H1 (cell line): ENCODE measurements around the gene ROR1. TPM values are rescaled to one million over a fixed set of nuclear protein-coding genes. Genes with fewer than 3 reads are reported as not detected.

Experiments
- CTCF ChIA-PET: fragments of 300-600 bp; sonication (Branson Sonifier 250); formaldehyde crosslinking; loops from one replicate; lab custom pipeline; 2021; ENCODE audit not compliant: partially characterized antibody; lab: Charles Lee
- POLR2A ChIA-PET: fragments of 300-600 bp; sonication (Branson Sonifier 250); formaldehyde crosslinking; loops from one replicate; lab custom pipeline; 2021; ENCODE audit warnings: inconsistent platforms; ENCODE audit not compliant: partially characterized antibody; lab: Charles Lee
- DNase-seq, 2 experiments: peaks; one replicate each; pipeline versions ENCODE4 v3.0.0 to v3.0.0-alpha.2; 2010 to 2022; ENCODE audit warnings: low spot score in 2 of 2, low read depth in 1 of 2, mixed read lengths in 1 of 2
- FAIRE-seq: peaks from 2 replicates; lab custom pipeline; 2011; peaks lifted over from hg19 to GRCh38; lab: Jason Lieb, UNC
- H2AFZ ChIP-seq: 2 replicates; pipeline ENCODE4 v1.8.1; 2012; ENCODE audit warnings: low read length, inconsistent platforms
- H2AK5ac ChIP-seq: 2 replicates; pipeline ENCODE4 v1.6.1; 2013; ENCODE audit warnings: low read depth, low read length
- H2BK120ac ChIP-seq: replicated peaks from 2 replicates; pipeline ENCODE3; 2013; ENCODE audit warnings: low read depth, low read length, inconsistent platforms
- H2BK12ac ChIP-seq: 2 replicates; pipeline ENCODE4 v1.6.1; 2013; ENCODE audit warnings: low read depth, low read length
- H2BK15ac ChIP-seq: 2 replicates; pipeline ENCODE4 v1.6.1; 2013; ENCODE audit warnings: low read length
- H2BK20ac ChIP-seq: 2 replicates; pipeline ENCODE4 v1.6.1; 2013; ENCODE audit warnings: low read length
- H2BK5ac ChIP-seq: 2 replicates; pipeline ENCODE4 v1.6.1; 2013; ENCODE audit warnings: low read depth, low read length
- H3K14ac ChIP-seq: 2 replicates; pipeline ENCODE4 v1.6.1; 2013; ENCODE audit warnings: inconsistent platforms; ENCODE audit not compliant: insufficient read length
- H3K18ac ChIP-seq: 2 replicates; pipeline ENCODE4 v1.6.1; 2013; ENCODE audit warnings: low read length; ENCODE audit errors: extremely low read depth
- H3K23ac ChIP-seq: 2 replicates; pipeline ENCODE4 v1.6.1; 2013; ENCODE audit warnings: inconsistent platforms; ENCODE audit not compliant: insufficient read length
- H3K23me2 ChIP-seq: 2 replicates; pipeline ENCODE4 v1.6.1; 2013; ENCODE audit warnings: low read depth, low read length
- H3K27ac ChIP-seq: 2 replicates; pipeline ENCODE4 v1.6.1; 2011; ENCODE audit warnings: low read depth, low read length, inconsistent platforms
- H3K27me3 ChIP-seq, 4 experiments: replicated peaks in 1 of 4; 1 replicate in 1 of 4; 2 replicates in 3 of 4; pipeline versions ENCODE4 v1.6.1 to v1.8.1; 2011 to 2013; ENCODE audit warnings: low read length in 3 of 4, mild to moderate bottlenecking in 3 of 4, inconsistent platforms in 2 of 4, mixed read lengths in 2 of 4, moderate library complexity in 1 of 4; ENCODE audit not compliant: control insufficient read depth in 3 of 4, insufficient read depth in 3 of 4; ENCODE audit errors: extremely low read depth in 1 of 4
- H3K36me3 ChIP-seq, 4 experiments: 2 replicates each; pipeline versions ENCODE4 v1.6.1 to v1.8.1; 2011 to 2013; ENCODE audit warnings: mild to moderate bottlenecking in 4 of 4, low read length in 3 of 4, moderate library complexity in 2 of 4, control low read depth in 1 of 4, inconsistent platforms in 1 of 4; ENCODE audit not compliant: insufficient read depth in 4 of 4, control insufficient read depth in 2 of 4
- H3K4ac ChIP-seq: replicated peaks from 2 replicates; pipeline ENCODE3; 2013; ENCODE audit warnings: low read length, low read depth, mixed read lengths, inconsistent platforms; ENCODE audit not compliant: insufficient read length
- H3K4me1 ChIP-seq, 4 experiments: replicated peaks in 1 of 4; 1 replicate in 1 of 4; 2 replicates in 3 of 4; pipeline versions ENCODE4 v1.6.1 to v1.8.1; 2011 to 2013; ENCODE audit warnings: low read length in 3 of 4, inconsistent platforms in 2 of 4, mixed read lengths in 1 of 4; ENCODE audit not compliant: insufficient read depth in 4 of 4, control insufficient read depth in 3 of 4
- H3K4me2 ChIP-seq, 2 experiments: 2 replicates each; pipeline versions ENCODE4 v1.6.1 to v1.8.1; 2011 to 2013; ENCODE audit warnings: low read depth in 2 of 2, low read length in 2 of 2, control low read depth in 1 of 2, inconsistent platforms in 1 of 2, mild to moderate bottlenecking in 1 of 2; ENCODE audit not compliant: insufficient read depth in 1 of 2
- H3K4me3 ChIP-seq, 4 experiments: fragments of 200-600, 300-600 bp in 1 of 4; sonication (generic), shearing (Covaris generic), sonication (Bioruptor Twin) in 1 of 4; 2 replicates each; pipeline versions ENCODE4 v1.5.1 to v1.8.1; 2011 to 2016; ENCODE audit warnings: low read length in 4 of 4, low read depth in 3 of 4, control low read depth in 2 of 4, inconsistent platforms in 2 of 4, mild to moderate bottlenecking in 2 of 4, mixed read lengths in 1 of 4, moderate library complexity in 1 of 4; ENCODE audit not compliant: insufficient read depth in 2 of 4; ENCODE audit errors: extremely low read depth in 1 of 4
- H3K56ac ChIP-seq: replicated peaks from 2 replicates; pipeline ENCODE3; 2013; ENCODE audit warnings: low read depth, mild to moderate bottlenecking, mixed read lengths, low read length, inconsistent platforms; ENCODE audit not compliant: insufficient read length
- H3K79me1 ChIP-seq: 2 replicates; pipeline ENCODE4 v1.6.1; 2013; ENCODE audit warnings: low read depth, low read length, control low read depth
- H3K79me2 ChIP-seq, 2 experiments: 2 replicates each; pipeline versions ENCODE4 v1.6.1 to v1.8.1; 2012 to 2013; ENCODE audit warnings: low read length in 2 of 2, mild to moderate bottlenecking in 2 of 2, inconsistent platforms in 1 of 2; ENCODE audit not compliant: insufficient read depth in 2 of 2, control insufficient read depth in 1 of 2
- H3K9ac ChIP-seq, 4 experiments: replicated peaks in 1 of 4; 1 replicate in 1 of 4; 2 replicates in 3 of 4; pipeline versions ENCODE4 v1.6.1 to v1.8.1; 2011 to 2013; ENCODE audit warnings: low read depth in 3 of 4, low read length in 3 of 4, control low read depth in 2 of 4, mild to moderate bottlenecking in 2 of 4, moderate library complexity in 2 of 4, inconsistent platforms in 1 of 4; ENCODE audit errors: extremely low read depth in 1 of 4
- H3K9me3 ChIP-seq, 2 experiments: 2 replicates each; pipeline versions ENCODE4 v1.6.1 to v1.8.1; 2012 to 2013; ENCODE audit warnings: mild to moderate bottlenecking in 2 of 2, moderate library complexity in 2 of 2, control low read depth in 1 of 2, inconsistent platforms in 1 of 2, low read depth in 1 of 2, low read length in 1 of 2, mixed read lengths in 1 of 2; ENCODE audit not compliant: insufficient read depth in 2 of 2
- H4K20me1 ChIP-seq, 2 experiments: replicated peaks in 1 of 2; 2 replicates each; pipeline versions ENCODE3 to v1.8.1; 2011 to 2013; ENCODE audit warnings: inconsistent platforms in 2 of 2, low read length in 2 of 2, mild to moderate bottlenecking in 1 of 2; ENCODE audit not compliant: insufficient read depth in 2 of 2, control insufficient read depth in 1 of 2
- H4K5ac ChIP-seq: 2 replicates; pipeline ENCODE4 v1.6.1; 2013; ENCODE audit warnings: low read length, low read depth, mixed read lengths, inconsistent platforms; ENCODE audit not compliant: insufficient read length
- H4K8ac ChIP-seq: 2 replicates; pipeline ENCODE4 v1.8.0; 2013; ENCODE audit warnings: mild to moderate bottlenecking, moderate library complexity, low read length, inconsistent platforms; ENCODE audit not compliant: insufficient read depth; ENCODE audit errors: extremely low read depth
- H4K91ac ChIP-seq: replicated peaks from 2 replicates; pipeline ENCODE3; 2013; ENCODE audit warnings: low read length, mixed read lengths, inconsistent platforms; ENCODE audit not compliant: insufficient read length
- GABPA ChIP-seq: IDR thresholded peaks from 2 replicates; pipeline ENCODE4 v1.6.1; 2011; ENCODE audit warnings: mild to moderate bottlenecking, low read length, moderate library complexity, borderline replicate concordance; ENCODE audit not compliant: insufficient read depth
- POLR2A ChIP-seq, 2 experiments: IDR thresholded peaks; 1 replicate in 1 of 2; 2 replicates in 1 of 2; pipeline ENCODE4 v1.6.1; 2011; ENCODE audit warnings: low read depth in 2 of 2, low read length in 2 of 2, mild to moderate bottlenecking in 2 of 2; ENCODE audit errors: control extremely low read depth in 1 of 2
- POU5F1 ChIP-seq: IDR thresholded peaks from 2 replicates; pipeline ENCODE4 v1.6.1; 2011; ENCODE audit warnings: low read depth, mild to moderate bottlenecking, low read length, moderate library complexity
- RXRA ChIP-seq: IDR thresholded peaks from 2 replicates; pipeline ENCODE4 v1.6.1; 2011; ENCODE audit warnings: low read depth, mild to moderate bottlenecking, low read length, moderate library complexity; ENCODE audit not compliant: insufficient read depth
- SUZ12 ChIP-seq: fragments of 200-600 bp; sonication (generic); IDR thresholded peaks from 2 replicates; pipeline ENCODE4 v1.6.1; 2012; ENCODE audit warnings: mild to moderate bottlenecking, inconsistent platforms, low read length, moderate library complexity, mixed read lengths
- WGBS, 2 experiments: shearing (Covaris generic) in 1 of 2; methylation state at CpG; one replicate each; pipeline versions ENCODE4 v1.1.6 to v1.1.7; 2013 to 2015; ENCODE audit warnings: low lambda C conversion rate in 2 of 2, mixed read lengths in 2 of 2, inconsistent platforms in 1 of 2, low coverage in 1 of 2, missing lambda C conversion rate in 1 of 2; ENCODE audit not compliant: insufficient replicate concordance in 2 of 2, insufficient coverage in 1 of 2, insufficient read length in 1 of 2; ENCODE audit errors: extremely low coverage in 1 of 2, missing lambda C conversion rate in 1 of 2; 5-methylcytosine and 5-hydroxymethylcytosine counted together
- polyA plus RNA-seq, 7 experiments: library from polyadenylated mRNA; depleted of rRNA in 3 of 7; stranded (reverse) in 5 of 7; unstranded in 2 of 7; fragments of >200 nt in 5 of 7; fragments of 200-250 nt in 2 of 7; gene quantifications; 1 replicate in 5 of 7; 2 replicates in 1 of 7; 4 replicates in 1 of 7; pipeline versions ENCODE4 v1.2.1 to v1.2.3, GENCODE V29; 2011 to 2013; ENCODE audit warnings: missing spikeins in 2 of 7, mixed read lengths in 2 of 7
- total RNA-seq: library from RNA; stranded (reverse); fragmentation: NEBNext Ultra II Directional; extraction: Animal tissue kit (Norgen Biotek cat#: 25700); gene quantifications from 2 replicates; pipeline ENCODE4 v1.2.1, GENCODE V29; 2021
- TF ChIP-seq, protein P1 (sequence below): IDR thresholded peaks from 2 replicates; pipeline ENCODE4 v1.6.1; 2012; ENCODE audit warnings: inconsistent platforms

The ROR1 gene
- total and polyA plus RNA-seq, 2 of the 8 experiments (the other 6 are each of a cell fraction or from before 2014, with no cell fraction given) = 33.6 to 73.6 TPM

DNA sequence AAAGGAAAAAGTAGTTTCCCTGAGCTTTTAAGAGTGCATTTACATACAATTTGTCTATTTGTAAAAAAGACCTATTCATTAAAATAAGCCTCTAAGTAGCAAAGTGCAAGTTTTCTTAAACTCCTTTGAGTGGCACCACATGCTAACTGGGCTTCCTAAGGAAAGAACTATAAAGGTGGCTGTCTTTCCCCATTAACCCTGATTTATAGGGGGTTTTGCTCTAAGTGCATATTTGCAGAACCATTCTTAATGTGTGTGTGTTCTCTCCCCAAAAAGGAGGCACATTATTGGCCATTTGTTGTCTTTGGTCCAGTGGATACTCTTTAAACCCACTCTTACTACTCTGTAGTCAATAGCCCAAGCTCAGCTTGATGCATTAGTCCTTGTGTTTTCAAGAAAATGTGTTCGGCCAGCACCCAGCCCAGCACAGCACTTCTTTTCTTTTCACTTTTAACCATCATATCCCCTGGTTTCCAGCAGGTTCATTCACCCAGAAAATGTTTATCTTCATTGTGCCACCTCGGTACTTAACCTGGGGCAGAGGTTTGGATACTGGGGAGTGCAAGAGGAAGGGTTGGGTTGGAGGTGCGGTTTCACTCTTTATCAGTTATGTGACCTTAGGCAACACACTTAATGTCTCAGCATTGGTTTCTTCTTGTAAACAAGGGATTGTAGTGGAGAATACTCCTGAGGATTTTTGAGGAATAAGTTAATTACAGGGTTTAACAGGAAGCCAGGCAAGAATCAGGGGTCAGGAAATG is 267.7 kb downstream of the ROR1 start:
- DNase-seq = no peak
- FAIRE-seq = no peak
- H3K36me3 ChIP-seq = no peaks in the 10 kb centered on the region
- no peak overlapping the region for H3K4me3 ChIP-seq
- no peak overlapping the region for H2AK5ac ChIP-seq
- H4K8ac ChIP-seq = no peak overlapping the region
- H2BK12ac ChIP-seq = no peak overlapping the region
- H3K23ac ChIP-seq = no peak overlapping the region
- H3K56ac ChIP-seq = no peak overlapping the region
- peaks cover 0 to 1% (median 0%) of the 10 kb centered on the region in 4 experiments; a peak in 1 of 7 replicates for H3K27me3 ChIP-seq
- H2AFZ ChIP-seq = no peak overlapping the region
- no peak overlapping the region for H2BK15ac ChIP-seq
- H3K9ac ChIP-seq = no peak overlapping the region
- no peak for TF ChIP-seq RXRA
- no peak for TF ChIP-seq GABPA
- TF ChIP-seq POLR2A (IDR thresholded peaks at IDR 0.05; ENCODE audit: control extremely low read depth in 1 of 2, low read depth in 2 of 2, low read length in 2 of 2) = no peak
- TF ChIP-seq SUZ12 = no peak
- TF ChIP-seq, protein P1, sequence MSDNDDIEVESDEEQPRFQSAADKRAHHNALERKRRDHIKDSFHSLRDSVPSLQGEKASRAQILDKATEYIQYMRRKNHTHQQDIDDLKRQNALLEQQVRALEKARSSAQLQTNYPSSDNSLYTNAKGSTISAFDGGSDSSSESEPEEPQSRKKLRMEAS = no peak
- no peak for TF ChIP-seq POU5F1
- no peak overlapping the region for H3K27ac ChIP-seq
- H2BK20ac ChIP-seq = no peak overlapping the region
- no peak overlapping the region for H3K4ac ChIP-seq
- CTCF ChIA-PET = interaction anchor here (0.8 kb wide), 1 partner anchor 96 kb away, joined by 3 read pairs; no protein-coding TSS in a partner anchor
- H4K5ac ChIP-seq = no peak overlapping the region
- H3K4me2 ChIP-seq = no peak overlapping the region
- H3K79me1 ChIP-seq = peaks cover 7% of the 10 kb centered on the region; the same call in 1 of the 2 replicates
- H3K14ac ChIP-seq = no peak overlapping the region
- POLR2A ChIA-PET = no interaction called here
- H3K79me2 ChIP-seq = peaks cover 0 to 88% of the 10 kb centered on the region in 2 experiments; a peak in 3 of 4 replicates
- no peaks in the 10 kb centered on the region for H3K23me2 ChIP-seq
- H3K9me3 ChIP-seq = no peaks in the 10 kb centered on the region
- H2BK5ac ChIP-seq = no peak overlapping the region
- WGBS, 2 experiments = 86% methylated on average over 3 of the region's 3 CpGs; no CpG with 5 or more reads in 1 of the 2 experiments
- no peak overlapping the region for H3K18ac ChIP-seq
- H3K4me1 ChIP-seq = peaks cover 5 to 27% (median 21%) of the 10 kb centered on the region in 4 experiments
- no peak overlapping the region for H4K91ac ChIP-seq
- no peak overlapping the region for H2BK120ac ChIP-seq
- H4K20me1 ChIP-seq = peaks cover 3 to 5% of the 10 kb centered on the region in 2 experiments
